Pancreas (tissue), 10 donors: ENCODE measurements around the gene AURKB. TPM values are rescaled to one million over a fixed set of nuclear protein-coding genes. Genes with fewer than 3 reads are reported as not detected.
A peak's percentile ranks its signal among the peaks of the same experiment; 100 is the strongest.

Source experiments
- ATAC-seq, 4 donors: fragments of 200-7000 bp; cut with Tn5 transposase; one replicate each; pipeline versions ENCODE4 v1.8.0 to v1.9.1; 2020; ENCODE audit warnings: mild to moderate bottlenecking in 4 of 4, moderate library complexity in 4 of 4
- DNase-seq, 6 donors: peaks; one replicate each; pipeline ENCODE4 v3.0.0-alpha.2; 2020
- FAIRE-seq: peaks from 2 replicates; lab custom pipeline; 2012; peaks lifted over from hg19 to GRCh38; lab: Jason Lieb, UNC
- H3K27ac ChIP-seq, 4 donors: fragments of 200-600 bp; sonication (generic); 1 replicate in 3 of 4; 2 replicates in 1 of 4; pipeline versions ENCODE4 v1.5.0 to v1.8.0; 2020
- H3K27me3 ChIP-seq, 4 donors: fragments of 200-600 bp; one replicate each; pipeline ENCODE4 v1.8.0; 2021
- H3K36me3 ChIP-seq, 3 donors: fragments of 200-600 bp; sonication (generic) in 1 of 3; one replicate each; pipeline versions ENCODE4 v1.5.0 to v1.8.0; 2020 to 2021
- H3K4me1 ChIP-seq, 3 donors: fragments of 200-600 bp; one replicate each; pipeline ENCODE4 v1.8.0; 2021
- H3K4me3 ChIP-seq, 4 donors: fragments of 200-600 bp; sonication (generic) in 2 of 4; one replicate each; pipeline versions ENCODE4 v1.5.0 to v1.8.0; 2020 to 2021
- H3K9me3 ChIP-seq, 4 donors: fragments of 200-600 bp; one replicate each; pipeline ENCODE4 v1.8.0; 2021
- CTCF ChIP-seq, 4 donors: fragments of 200-600 bp; sonication (generic) in 3 of 4; IDR thresholded peaks; one replicate each; pipeline versions ENCODE4 v1.5.0 to v1.8.0; 2021; ENCODE audit warnings: antibody characterized with exemption in 4 of 4
- WGBS, 2 donors: extraction: QIAGEN DNeasy Blood & Tissue Kit; methylation state at CpG; one replicate each; pipeline ENCODE4 v1.1.7; 2013; 5-methylcytosine and 5-hydroxymethylcytosine counted together
- intact Hi-C, 3 donors: fragments of 100-400 bp; cut with DNase I; formaldehyde crosslinking; loops; one replicate each; pipeline versions ENCODE4 v1.11.1 to v1.14.2; 2022
- polyA plus RNA-seq, 2 donors: library from polyadenylated mRNA; stranded (reverse); fragments of 200-250 nt; gene quantifications; one replicate each; pipeline ENCODE4 v1.2.3, GENCODE V29; 2013
- total RNA-seq, 6 donors: library from RNA; stranded (reverse); fragmentation: NEBNext Ultra II Directional in 4 of 6; extraction: Animal tissue kit (Norgen Biotek cat#: 25700) in 4 of 6; gene quantifications; one replicate each; pipeline versions ENCODE4 v1.2.1 to v1.2.4, GENCODE V29; 2021 to 2023
- donor health status: healthy with polysubstance abuse.
- donor health status: DM: no; HTN: no; CAD: no; lungs with moderate emphysema.
- donor health status: DM: no; HTN: no; CAD: no.
- donor health status: control.
- donor health status: control.
- donor health status: Bipolar disorder and iron deficiency.
- donor health status: DM: yes; HTN: yes; CAD: no.
- donor health status: DM: no; HTN: no; CAD: no.
- donor health status: DM: no; HTN: no; CAD: no.
- donor health status: DM: yes; HTN: yes; CAD: no.

AURKB gene
- total RNA-seq = 1 to 10 TPM in 1 of 6 donors, under 1 TPM in 2, not detected in 3; 0.47 to 2.0 (median 0.95) TPM
- under 1 TPM; 0.40 to 0.72 TPM for polyA plus RNA-seq

- ATAC-seq (peak; percentile 98 to 99 (median 99)), FAIRE-seq (peak; percentile 51), DNase-seq (peak; percentile 91 to 97 (median 94))
- H3K36me3 ChIP-seq = no peaks in the 10 kb centered on the region
- H3K27me3 ChIP-seq = no peaks in the 10 kb centered on the region
- no peaks in the 10 kb centered on the region for H3K4me1 ChIP-seq
- H3K4me3 ChIP-seq = peak within 1 kb of the TSS in 3 of 4 donors; percentile 41 to 56 (median 44)
- intact Hi-C loops = no loop called here
- TF ChIP-seq CTCF (IDR thresholded peaks at IDR 0.05) = no peak
- WGBS, 2 donors = 7% methylated on average over 44 to 46 of the region's 46 CpGs
- peak within 1 kb of the TSS in 2 of 4 donors; percentile 79 to 82 for H3K27ac ChIP-seq
- no peaks in the 10 kb centered on the region for H3K9me3 ChIP-seq
These were observed at the start of gene AURKB for GRCh38 chr17:8209907-8210760. TSS of gene AURKB (minus strand) at chr17:8210575. CDS start at chr17:8210224, 351 bp downstream.

GRCh38 chr17:8257801-8258200 lies 47.4 kb upstream of the AURKB start:
- peaks cover 0 to 18% (median 0%) of the 10 kb centered on the region in 3 donors for H3K36me3 ChIP-seq
- no peak for FAIRE-seq
- no peak for ATAC-seq
- intact Hi-C loops = loop anchor here in 2 of 3 donors (5.0 to 10.0 kb wide), 2 partner anchors 40 to 47 kb away; partner anchors contain the start of gene SLC25A35 (in 1 of the 2)
- H3K4me3 ChIP-seq = no peak overlapping the region
- 95 to 99% methylated on average over 8 of the region's 8 CpGs for WGBS, 2 donors
- no peaks in the 10 kb centered on the region for H3K9me3 ChIP-seq
- no peak overlapping the region for H3K27ac ChIP-seq
- no peaks in the 10 kb centered on the region for H3K27me3 ChIP-seq
- H3K4me1 ChIP-seq = no peaks in the 10 kb centered on the region
- DNase-seq = no peak
- TF ChIP-seq CTCF (IDR thresholded peaks at IDR 0.05) = no peak

- no peak for DNase-seq
- ATAC-seq = no peak
- no peak for TF ChIP-seq CTCF (IDR thresholded peaks at IDR 0.05)
- no peak for FAIRE-seq
- Histone ChIP-seq H3K36me3 (peaks cover 0 to 18% (median 0%) of the 10 kb centered on the region in 3 donors), H3K4me3 (no peak overlapping the region), H3K27ac (no peak overlapping the region), H3K4me1 (no peaks in the 10 kb centered on the region), H3K27me3 (no peaks in the 10 kb centered on the region), H3K9me3 (no peaks in the 10 kb centered on the region)
- intact Hi-C loops = loop anchor here in 2 of 3 donors (5.0 to 10.0 kb wide), 2 partner anchors 41 to 48 kb away; partner anchors contain the start of gene SLC25A35 (in 1 of the 2)
- WGBS, 2 donors = 98% methylated on average over 6 of the region's 6 CpGs
These were observed 46.3 kb upstream of the AURKB start for GRCh38 chr17:8256691-8257090.

DNA sequence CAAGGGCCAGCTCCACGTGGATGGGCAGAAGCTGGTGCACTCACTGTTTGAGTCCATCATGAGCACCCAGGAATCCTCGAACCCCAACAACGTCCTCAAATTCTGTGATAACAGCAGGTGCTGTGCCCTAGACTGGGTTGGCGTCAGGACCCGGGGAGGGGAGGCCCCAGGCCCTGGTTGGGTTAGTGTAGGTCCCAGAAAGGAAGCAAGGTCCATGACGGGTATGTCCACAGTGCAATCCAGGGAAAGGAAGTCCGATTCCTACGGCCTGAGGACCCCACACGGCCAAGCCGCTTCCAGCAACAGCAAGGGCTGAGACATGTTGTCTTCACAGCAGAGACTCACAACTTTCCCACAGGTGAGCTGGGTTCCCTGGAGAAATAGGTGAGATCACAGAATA lies 45.9 kb upstream of the AURKB start:
- H3K36me3 ChIP-seq = peaks cover 0 to 18% (median 0%) of the 10 kb centered on the region in 3 donors
- H3K9me3 ChIP-seq = no peaks in the 10 kb centered on the region
- intact Hi-C loops = loop anchor here in 2 of 3 donors (5.0 to 10.0 kb wide), 2 partner anchors 41 to 49 kb away; partner anchors contain the start of gene SLC25A35 (in 1 of the 2)
- no peaks in the 10 kb centered on the region for H3K4me1 ChIP-seq
- no peak for TF ChIP-seq CTCF (IDR thresholded peaks at IDR 0.05)
- no peak for ATAC-seq
- FAIRE-seq = no peak
- WGBS, 2 donors = 90 to 94% methylated on average over 10 of the region's 10 CpGs
- DNase-seq = no peak
- no peak overlapping the region for H3K4me3 ChIP-seq
- H3K27ac ChIP-seq = no peak overlapping the region
- no peaks in the 10 kb centered on the region for H3K27me3 ChIP-seq
